Measurements from ENCODE around the gene PKP3.

DNA sequence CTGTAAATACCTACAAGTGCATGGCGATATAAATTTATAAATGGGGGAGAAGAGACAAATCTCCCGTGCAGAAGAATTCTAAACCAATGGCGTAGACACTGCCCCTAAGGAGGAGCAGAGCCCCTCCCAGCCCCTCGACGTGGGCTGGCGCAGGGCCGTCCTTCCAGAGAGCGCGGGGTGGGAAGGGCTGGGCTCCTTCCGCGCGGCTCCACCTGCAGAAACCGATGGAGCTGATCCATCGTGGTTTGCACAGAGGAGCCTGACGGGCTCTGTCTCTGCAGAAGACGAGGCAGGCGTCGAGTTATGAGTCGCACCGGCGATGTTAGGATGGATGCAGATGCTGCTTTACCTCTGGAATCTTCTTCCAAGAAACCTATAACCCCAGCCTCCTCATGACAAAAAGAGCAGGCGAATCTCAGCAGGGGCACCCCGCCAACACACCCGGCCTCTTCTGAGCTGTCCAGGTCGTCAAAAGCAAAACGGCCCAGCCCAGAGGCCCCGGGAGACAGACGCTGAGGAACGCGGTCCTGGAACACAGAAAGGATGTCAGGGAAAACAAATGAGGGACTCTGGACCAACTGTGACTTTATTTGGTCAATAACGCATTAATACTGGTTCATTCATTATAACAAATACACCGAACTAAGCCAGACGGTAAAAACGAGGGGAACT lies 35.7 kb upstream of the PKP3 start:
- TF ChIP-seq, protein P1, sequence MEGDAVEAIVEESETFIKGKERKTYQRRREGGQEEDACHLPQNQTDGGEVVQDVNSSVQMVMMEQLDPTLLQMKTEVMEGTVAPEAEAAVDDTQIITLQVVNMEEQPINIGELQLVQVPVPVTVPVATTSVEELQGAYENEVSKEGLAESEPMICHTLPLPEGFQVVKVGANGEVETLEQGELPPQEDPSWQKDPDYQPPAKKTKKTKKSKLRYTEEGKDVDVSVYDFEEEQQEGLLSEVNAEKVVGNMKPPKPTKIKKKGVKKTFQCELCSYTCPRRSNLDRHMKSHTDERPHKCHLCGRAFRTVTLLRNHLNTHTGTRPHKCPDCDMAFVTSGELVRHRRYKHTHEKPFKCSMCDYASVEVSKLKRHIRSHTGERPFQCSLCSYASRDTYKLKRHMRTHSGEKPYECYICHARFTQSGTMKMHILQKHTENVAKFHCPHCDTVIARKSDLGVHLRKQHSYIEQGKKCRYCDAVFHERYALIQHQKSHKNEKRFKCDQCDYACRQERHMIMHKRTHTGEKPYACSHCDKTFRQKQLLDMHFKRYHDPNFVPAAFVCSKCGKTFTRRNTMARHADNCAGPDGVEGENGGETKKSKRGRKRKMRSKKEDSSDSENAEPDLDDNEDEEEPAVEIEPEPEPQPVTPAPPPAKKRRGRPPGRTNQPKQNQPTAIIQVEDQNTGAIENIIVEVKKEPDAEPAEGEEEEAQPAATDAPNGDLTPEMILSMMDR (IDR thresholded peaks at IDR 0.05): no peak
- no peak for TF ChIP-seq EZH2 (IDR thresholded peaks at IDR 0.05; ENCODE audit: borderline replicate concordance, insufficient read depth, low read depth, low read length, poor library complexity, severe bottlenecking)
